Stimulated activated CD8-positive, alpha-beta memory T cell treated with anti-CD3 and anti-CD28 coated beads, Interleukin-2, amount 100 ng/mL, for 1 hour (primary cell): ENCODE data around the gene SLC37A1.

Experiments used
- DNase-seq, 2 donors: peaks; one replicate each; pipeline ENCODE4 v3.0.0-alpha.2; 2020; ENCODE audit warnings: low read depth in 2 of 2

Gene SLC37A1

GRCh38 chr21:42526379-42526727 lies 12.7 kb downstream of the SLC37A1 start:
- no peak for DNase-seq

GRCh38 chr21:42527127-42527488 lies 13.5 kb downstream of the SLC37A1 start:
- no peak for DNase-seq

- no peak for DNase-seq
Measured at GRCh38 chr21:42527489-42528158, 14.0 kb downstream of the SLC37A1 start.

- no peak for DNase-seq
Measured at GRCh38 chr21:42530167-42530518, 16.5 kb downstream of the SLC37A1 start.

- no peak for DNase-seq
Measured at GRCh38 chr21:42531771-42532170, 18.1 kb downstream of the SLC37A1 start.

GRCh38 chr21:42532466-42533181 lies 19.0 kb downstream of the SLC37A1 start:
- DNase-seq, result no peak

- DNase-seq, result no peak
Measured at GRCh38 chr21:42533306-42533962, 19.8 kb downstream of the SLC37A1 start.

- DNase-seq, result no peak
Measured at GRCh38 chr21:42533963-42534355, 20.3 kb downstream of the SLC37A1 start.

GRCh38 chr21:42534421-42535378 lies 21.0 kb downstream of the SLC37A1 start:
- DNase-seq, result no peak

GRCh38 chr21:42535602-42536171 lies 22.0 kb downstream of the SLC37A1 start:
- no peak for DNase-seq

GRCh38 chr21:42536601-42537000 lies 22.9 kb downstream of the SLC37A1 start:
- no peak for DNase-seq

- no peak for DNase-seq
Measured at GRCh38 chr21:42537106-42537742, 23.6 kb downstream of the SLC37A1 start.

GRCh38 chr21:42538479-42539275 lies 25.0 kb downstream of the SLC37A1 start:
- no peak for DNase-seq

GRCh38 chr21:42539342-42539741 lies 25.7 kb downstream of the SLC37A1 start:
- DNase-seq, result no peak

GRCh38 chr21:42539931-42540343 lies 26.3 kb downstream of the SLC37A1 start:
- no peak for DNase-seq

GRCh38 chr21:42540396-42540795 lies 26.7 kb downstream of the SLC37A1 start:
- no peak for DNase-seq

GRCh38 chr21:42541174-42541573 lies 27.5 kb downstream of the SLC37A1 start:
- no peak for DNase-seq

GRCh38 chr21:42541618-42542017 lies 28.0 kb downstream of the SLC37A1 start:
- no peak for DNase-seq

GRCh38 chr21:42542196-42542595 lies 28.5 kb downstream of the SLC37A1 start:
- no peak for DNase-seq

- no peak for DNase-seq
Measured at GRCh38 chr21:42542596-42542995, 28.9 kb downstream of the SLC37A1 start.
